Hepatocyte (in vitro differentiated cells): Measurements from ENCODE around the gene RALGAPA2. TPM values are rescaled to one million over a fixed set of nuclear protein-coding genes. Genes with fewer than 3 reads are reported as not detected.

Experiments used
- DNase-seq: peaks from one replicate; pipeline ENCODE4 v3.0.0-alpha.2; 2016; ENCODE audit warnings: low spot score
- H2AFZ ChIP-seq: fragments of 200-600 bp; sonication (generic); 2 replicates; pipeline ENCODE4 v1.6.0; 2016; ENCODE audit warnings: antibody characterized with exemption, mild to moderate bottlenecking
- H3K27ac ChIP-seq: fragments of 200-600 bp; sonication (generic); 2 replicates; pipeline ENCODE4 v1.5.1; 2016; ENCODE audit warnings: mild to moderate bottlenecking
- H3K27me3 ChIP-seq: fragments of 200-600 bp; sonication (generic); 2 replicates; pipeline ENCODE4 v1.6.1; 2016
- H3K36me3 ChIP-seq: fragments of 200-600 bp; sonication (generic); replicated peaks from 2 replicates; pipeline ENCODE4 v1.5.1; 2016; ENCODE audit warnings: low read depth; ENCODE audit not compliant: insufficient read depth
- H3K4me1 ChIP-seq: fragments of 200-600 bp; sonication (generic); 2 replicates; pipeline ENCODE4 v1.5.1; 2016; ENCODE audit warnings: mild to moderate bottlenecking, moderate library complexity; ENCODE audit not compliant: insufficient read depth
- H3K4me2 ChIP-seq: fragments of 200-600 bp; sonication (generic); 2 replicates; pipeline ENCODE4 v1.6.0; 2016
- H3K4me3 ChIP-seq: fragments of 200-600 bp; sonication (generic); 2 replicates; pipeline ENCODE4 v1.5.1; 2016; ENCODE audit warnings: mild to moderate bottlenecking
- H3K79me2 ChIP-seq: fragments of 200-600 bp; sonication (generic); 2 replicates; pipeline ENCODE4 v1.6.0; 2017; ENCODE audit warnings: mild to moderate bottlenecking
- H3K9me2 ChIP-seq: fragments of 200-600 bp; sonication (generic); replicated peaks from 2 replicates; pipeline ENCODE4 v1.6.0; 2017; ENCODE audit warnings: mild to moderate bottlenecking; ENCODE audit not compliant: insufficient read depth
- H3K9me3 ChIP-seq: fragments of 200-600 bp; sonication (generic); 2 replicates; pipeline ENCODE4 v1.5.1; 2016; ENCODE audit warnings: low read depth, mild to moderate bottlenecking
- H4K20me1 ChIP-seq: fragments of 200-600 bp; sonication (generic); 2 replicates; pipeline ENCODE4 v1.6.0; 2016; ENCODE audit warnings: mild to moderate bottlenecking; ENCODE audit not compliant: insufficient read depth, poor library complexity, severe bottlenecking
- EZH2 ChIP-seq: fragments of 200-600 bp; sonication (generic); IDR thresholded peaks from 2 replicates; pipeline ENCODE4 v1.6.1; 2016; ENCODE audit warnings: antibody characterized with exemption, mild to moderate bottlenecking, borderline replicate concordance
- EZH2phosphoT487 ChIP-seq: fragments of 200-600 bp; sonication (generic); IDR thresholded peaks from one replicate; pipeline ENCODE4 v1.6.1; 2018; ENCODE audit warnings: antibody characterized with exemption, mild to moderate bottlenecking, low read depth, moderate library complexity; ENCODE audit not compliant: unreplicated experiment, severe bottlenecking
- WGBS: methylation state at CpG from one replicate; pipeline ENCODE4 v1.1.6; 2016; ENCODE audit warnings: low lambda C conversion rate; ENCODE audit errors: missing lambda C conversion rate; 5-methylcytosine and 5-hydroxymethylcytosine counted together
- polyA plus RNA-seq: library from polyadenylated mRNA; unstranded; fragments of >200 nt; fragmentation: Nextera tagmentation; extraction: Ambion mirVana; gene quantifications from 2 replicates; pipeline ENCODE4 v1.2.1, GENCODE V29; 2016
- total RNA-seq: library from RNA; depleted of rRNA; stranded (reverse); fragments of >200 nt; gene quantifications from 2 replicates; pipeline ENCODE4 v1.2.3, GENCODE V29; 2014
- TF ChIP-seq, protein P1 (sequence below): fragments of 200-600 bp; sonication (generic); IDR thresholded peaks from 2 replicates; pipeline ENCODE4 v1.5.1; 2016; ENCODE audit warnings: antibody characterized with exemption, mild to moderate bottlenecking; ENCODE audit not compliant: poor library complexity

RALGAPA2 gene
- total and polyA plus RNA-seq, 2 experiments from 2014 or later: 16.8 to 35.3 TPM

DNA sequence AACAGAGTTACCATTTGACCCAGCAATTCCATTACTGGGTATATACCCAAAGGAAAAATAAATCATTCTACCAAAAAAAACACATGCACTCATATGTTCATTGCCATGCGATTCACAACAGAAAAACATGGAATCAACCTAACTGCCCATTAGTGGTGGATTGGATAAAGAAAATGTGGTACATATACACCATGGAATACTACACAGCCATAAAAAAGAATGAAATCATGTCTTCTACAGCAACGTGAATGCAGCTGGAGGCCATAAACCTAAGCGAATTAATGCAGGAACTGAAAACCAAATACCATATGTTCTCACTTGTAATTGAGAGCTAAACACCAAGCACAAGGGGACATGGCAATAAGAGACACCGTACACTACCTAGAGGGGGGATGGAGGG, 12.5 kb downstream of the RALGAPA2 start:
- no peaks in the 10 kb centered on the region for H3K9me3 ChIP-seq

DNA sequence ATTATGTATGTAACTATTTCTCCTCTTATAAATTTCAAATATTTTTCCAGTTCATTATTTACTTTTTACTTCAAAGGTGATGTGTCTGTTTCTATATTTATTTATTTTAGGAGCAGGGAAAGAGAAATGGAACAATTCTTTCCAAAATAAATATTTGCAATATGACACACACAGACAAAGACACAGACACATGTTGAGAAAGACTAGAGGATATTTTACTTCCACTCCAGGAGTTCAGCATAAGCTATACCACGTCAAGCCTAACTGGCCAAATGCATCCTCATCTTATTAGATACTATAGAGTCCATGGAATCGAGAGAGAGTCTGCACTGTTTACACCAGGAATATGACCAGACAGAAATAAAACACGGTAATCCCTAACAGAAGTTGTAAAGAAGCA, 13.3 kb downstream of the RALGAPA2 start:
- no peak for DNase-seq
- Histone ChIP-seq H3K79me2 (peaks cover 94% of the 10 kb centered on the region), H3K4me3 (no peak overlapping the region), H3K4me1 (peaks cover 4% of the 10 kb centered on the region), H3K4me2 (no peak overlapping the region), H3K27ac (no peak overlapping the region), H4K20me1 (peaks cover 20% of the 10 kb centered on the region), H3K9me3 (no peaks in the 10 kb centered on the region), H2AFZ (no peak overlapping the region), H3K36me3 (no peaks in the 10 kb centered on the region), H3K27me3 (no peaks in the 10 kb centered on the region), H3K9me2 (no peaks in the 10 kb centered on the region)
- WGBS: 73% methylated on average over 3 of the region's 3 CpGs
- TF ChIP-seq EZH2 (no peak), EZH2phosphoT487 (no peak)
- TF ChIP-seq, protein P1, sequence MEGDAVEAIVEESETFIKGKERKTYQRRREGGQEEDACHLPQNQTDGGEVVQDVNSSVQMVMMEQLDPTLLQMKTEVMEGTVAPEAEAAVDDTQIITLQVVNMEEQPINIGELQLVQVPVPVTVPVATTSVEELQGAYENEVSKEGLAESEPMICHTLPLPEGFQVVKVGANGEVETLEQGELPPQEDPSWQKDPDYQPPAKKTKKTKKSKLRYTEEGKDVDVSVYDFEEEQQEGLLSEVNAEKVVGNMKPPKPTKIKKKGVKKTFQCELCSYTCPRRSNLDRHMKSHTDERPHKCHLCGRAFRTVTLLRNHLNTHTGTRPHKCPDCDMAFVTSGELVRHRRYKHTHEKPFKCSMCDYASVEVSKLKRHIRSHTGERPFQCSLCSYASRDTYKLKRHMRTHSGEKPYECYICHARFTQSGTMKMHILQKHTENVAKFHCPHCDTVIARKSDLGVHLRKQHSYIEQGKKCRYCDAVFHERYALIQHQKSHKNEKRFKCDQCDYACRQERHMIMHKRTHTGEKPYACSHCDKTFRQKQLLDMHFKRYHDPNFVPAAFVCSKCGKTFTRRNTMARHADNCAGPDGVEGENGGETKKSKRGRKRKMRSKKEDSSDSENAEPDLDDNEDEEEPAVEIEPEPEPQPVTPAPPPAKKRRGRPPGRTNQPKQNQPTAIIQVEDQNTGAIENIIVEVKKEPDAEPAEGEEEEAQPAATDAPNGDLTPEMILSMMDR: no peak

More for the DNA sequence above, 12.5 kb downstream of the RALGAPA2 start:
- Histone ChIP-seq H4K20me1 (peaks cover 18% of the 10 kb centered on the region), H3K4me1 (peaks cover 4% of the 10 kb centered on the region), H3K27ac (no peak overlapping the region), H3K4me2 (no peak overlapping the region), H2AFZ (no peak overlapping the region), H3K4me3 (no peak overlapping the region), H3K27me3 (no peaks in the 10 kb centered on the region), H3K36me3 (no peaks in the 10 kb centered on the region), H3K79me2 (peaks cover 94% of the 10 kb centered on the region), H3K9me2 (no peaks in the 10 kb centered on the region)
- 97% methylated on average over 4 of the region's 4 CpGs for WGBS
- TF ChIP-seq, protein P1: no peak
- no peak for TF ChIP-seq EZH2phosphoT487
- TF ChIP-seq EZH2: no peak
- no peak for DNase-seq

- Histone ChIP-seq H3K27me3 (no peaks in the 10 kb centered on the region), H3K4me3 (no peak overlapping the region), H3K27ac (no peak overlapping the region), H2AFZ (no peak overlapping the region), H3K36me3 (no peaks in the 10 kb centered on the region), H3K4me1 (peaks cover 4% of the 10 kb centered on the region), H3K9me2 (no peaks in the 10 kb centered on the region), H3K4me2 (no peak overlapping the region), H4K20me1 (peaks cover 20% of the 10 kb centered on the region), H3K79me2 (peaks cover 99% of the 10 kb centered on the region), H3K9me3 (no peaks in the 10 kb centered on the region)
- TF ChIP-seq, protein P1: no peak
- WGBS: 90% methylated on average over 4 of the region's 4 CpGs
- no peak for DNase-seq
These were observed 15.1 kb downstream of the RALGAPA2 start for GRCh38 chr20:20697325-20697845.
